Mucosa of rectum (tissue), 2 donors: ENCODE data around the gene KRTAP19-7.

Source experiments
- H3K27ac ChIP-seq, 2 donors: one replicate each; pipeline ENCODE4 v1.7.0; 2013; ENCODE audit warnings: inconsistent platforms in 2 of 2, low read depth in 2 of 2, low read length in 2 of 2
- H3K27me3 ChIP-seq, 2 donors: one replicate each; pipeline ENCODE4 v1.7.0; 2013; ENCODE audit warnings: low read length in 2 of 2; ENCODE audit not compliant: control insufficient read depth in 2 of 2, insufficient read depth in 2 of 2
- H3K36me3 ChIP-seq, 2 donors: one replicate each; pipeline ENCODE4 v1.7.0; 2013; ENCODE audit warnings: low read length in 2 of 2; ENCODE audit not compliant: control insufficient read depth in 2 of 2, insufficient read depth in 2 of 2
- H3K4me1 ChIP-seq, 2 donors: one replicate each; pipeline ENCODE4 v1.7.0; 2013; ENCODE audit warnings: low read length in 2 of 2, mild to moderate bottlenecking in 1 of 2; ENCODE audit not compliant: control insufficient read depth in 2 of 2, insufficient read depth in 2 of 2
- H3K4me3 ChIP-seq, 2 donors: one replicate each; pipeline ENCODE4 v1.7.0; 2013; ENCODE audit warnings: low read length in 2 of 2
- H3K9ac ChIP-seq, 2 donors: one replicate each; pipeline ENCODE4 v1.7.0; 2013; ENCODE audit warnings: low read length in 2 of 2, low read depth in 1 of 2, mild to moderate bottlenecking in 1 of 2
- H3K9me3 ChIP-seq, 2 donors: one replicate each; pipeline ENCODE4 v1.7.0; 2013; ENCODE audit warnings: low read length in 2 of 2; ENCODE audit not compliant: control insufficient read depth in 2 of 2
- donor health status: healthy.
- donor health status: Normal muscosa, but diverticular disease.

The KRTAP19-7 gene, protein sequence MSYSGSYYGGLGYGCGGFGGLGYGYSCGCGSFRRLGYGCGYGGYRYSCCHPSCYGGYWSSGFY

DNA sequence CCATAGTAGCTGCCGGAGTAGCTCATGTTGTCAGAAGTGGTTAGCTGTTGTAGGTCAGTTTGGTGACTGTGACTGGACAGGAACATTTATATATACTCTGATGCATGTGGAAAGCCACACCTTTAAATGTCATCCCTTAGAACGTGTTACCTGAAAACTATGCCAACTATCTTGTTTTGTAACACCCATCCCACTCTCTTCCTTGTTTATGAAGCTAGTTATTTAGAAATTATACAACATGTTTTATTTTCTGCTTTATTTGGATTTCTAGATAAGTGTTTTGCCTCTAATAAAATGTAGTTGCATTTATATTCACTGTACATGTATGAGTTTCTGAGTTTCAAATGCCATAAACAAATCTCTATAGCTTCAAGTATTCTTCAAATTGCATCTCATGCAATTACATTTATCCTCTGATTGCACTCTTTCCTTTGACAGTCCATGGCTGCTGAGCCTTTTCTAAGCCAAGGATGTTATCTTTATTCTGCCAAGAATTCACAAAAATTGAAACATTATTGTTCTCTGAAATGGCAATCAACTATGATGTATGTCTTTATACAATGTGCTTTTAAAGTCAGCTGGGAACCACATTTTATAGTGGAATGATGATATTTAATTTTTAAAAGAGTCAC, at the start of gene KRTAP19-7:
Gene KRTAP19-7, minus strand, starts transcription at position 51 of the 632 bp plus-strand sequence. Its CDS starts 25 bp downstream, at position 26.
- Histone ChIP-seq H3K36me3 (no peaks in the 10 kb centered on the region), H3K9me3 (no peaks in the 10 kb centered on the region), H3K4me3 (no peak within 1 kb of the TSS), H3K27ac (no peak within 1 kb of the TSS), H3K4me1 (no peaks in the 10 kb centered on the region), H3K27me3 (no peaks in the 10 kb centered on the region), H3K9ac (no peak within 1 kb of the TSS)

DNA sequence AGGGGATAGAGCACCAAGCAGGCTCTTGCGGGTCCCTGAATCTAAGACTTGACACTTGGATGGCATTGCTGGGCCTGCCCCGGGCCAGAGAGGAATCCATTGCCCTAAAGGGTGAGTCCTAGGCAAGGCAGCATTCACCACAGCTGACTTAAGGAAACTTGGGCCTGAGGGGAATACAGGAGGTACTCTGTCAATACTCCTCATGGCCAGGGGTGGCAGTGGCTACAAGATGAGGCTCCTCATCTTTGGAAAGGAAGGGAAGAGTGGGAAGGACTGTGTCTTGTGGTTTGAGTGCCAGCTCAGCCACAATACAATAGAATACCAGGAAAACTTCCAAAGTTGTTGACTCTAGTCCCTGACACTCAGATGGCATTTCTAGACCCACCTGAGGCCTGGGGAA, 44.9 kb upstream of the KRTAP19-7 start:
- no peak overlapping the region for H3K27ac ChIP-seq
- no peak overlapping the region for H3K9ac ChIP-seq
- H3K9me3 ChIP-seq: peaks cover 3 to 6% of the 10 kb centered on the region in 2 donors
- no peak overlapping the region for H3K4me3 ChIP-seq
- H3K4me1 ChIP-seq: no peaks in the 10 kb centered on the region
- H3K36me3 ChIP-seq: no peaks in the 10 kb centered on the region
- no peaks in the 10 kb centered on the region for H3K27me3 ChIP-seq

DNA sequence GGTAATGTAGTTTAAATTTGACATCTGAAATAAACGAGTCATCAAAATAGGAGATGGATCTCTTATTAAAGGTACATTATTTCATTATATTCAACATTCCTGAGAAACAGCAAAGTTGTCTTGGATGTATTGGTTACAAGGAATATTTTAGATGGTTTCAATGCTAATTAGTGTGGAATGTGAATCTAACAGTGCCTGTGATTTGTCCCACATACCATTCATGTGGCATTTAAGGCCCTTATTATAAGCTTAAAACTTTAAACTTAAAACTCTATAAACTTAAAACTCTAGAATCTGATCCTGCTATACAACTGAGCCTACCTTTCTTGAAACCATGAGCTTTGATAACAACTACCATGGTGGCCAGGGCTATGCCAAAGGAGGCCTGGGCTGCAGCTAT, 39.7 kb upstream of the KRTAP19-7 start, which contains the start of gene KRTAP22-1:
Gene KRTAP22-1, plus strand, starts transcription at position 301 of the 400 bp plus-strand sequence.
- no peaks in the 10 kb centered on the region for H3K4me1 ChIP-seq

DNA sequence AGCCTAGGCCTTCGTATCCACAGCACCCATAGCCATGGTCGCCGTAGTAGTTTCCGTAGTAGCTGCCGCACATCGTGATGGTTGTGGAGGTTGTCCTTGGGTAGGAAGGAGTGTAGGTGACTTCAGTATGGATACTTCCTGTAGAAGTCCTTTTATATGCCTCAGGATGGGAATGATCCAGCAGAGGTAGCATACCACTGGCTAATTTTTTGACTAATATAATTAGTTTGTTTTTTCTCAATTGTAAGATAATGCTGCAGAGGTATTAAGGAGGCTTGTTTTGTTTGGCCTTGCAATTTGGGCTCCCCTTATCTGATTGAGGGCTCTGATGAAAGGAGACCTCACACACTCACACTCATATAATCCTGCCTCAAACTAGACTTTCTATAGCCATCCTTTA, 37.7 kb upstream of the KRTAP19-7 start, which contains the start of gene KRTAP6-2:
Gene KRTAP6-2, minus strand, starts transcription at position 101 of the 400 bp plus-strand sequence. Its CDS starts 28 bp downstream, at position 73.
- Histone ChIP-seq H3K27me3 (no peaks in the 10 kb centered on the region), H3K4me1 (no peaks in the 10 kb centered on the region), H3K27ac (no peak within 1 kb of the TSS), H3K36me3 (no peaks in the 10 kb centered on the region), H3K9me3 (peaks cover 6 to 7% of the 10 kb centered on the region in 2 donors), H3K4me3 (no peak within 1 kb of the TSS), H3K9ac (no peak within 1 kb of the TSS)

More for the DNA sequence above, 39.7 kb upstream of the KRTAP19-7 start, which contains the start of gene KRTAP22-1:
- no peak within 1 kb of the TSS for H3K4me3 ChIP-seq
- H3K9ac ChIP-seq: no peak within 1 kb of the TSS
- H3K36me3 ChIP-seq: no peaks in the 10 kb centered on the region
- H3K9me3 ChIP-seq: peaks cover 9% of the 10 kb centered on the region in 2 donors
- H3K27ac ChIP-seq: no peak within 1 kb of the TSS
- H3K27me3 ChIP-seq: no peaks in the 10 kb centered on the region

DNA sequence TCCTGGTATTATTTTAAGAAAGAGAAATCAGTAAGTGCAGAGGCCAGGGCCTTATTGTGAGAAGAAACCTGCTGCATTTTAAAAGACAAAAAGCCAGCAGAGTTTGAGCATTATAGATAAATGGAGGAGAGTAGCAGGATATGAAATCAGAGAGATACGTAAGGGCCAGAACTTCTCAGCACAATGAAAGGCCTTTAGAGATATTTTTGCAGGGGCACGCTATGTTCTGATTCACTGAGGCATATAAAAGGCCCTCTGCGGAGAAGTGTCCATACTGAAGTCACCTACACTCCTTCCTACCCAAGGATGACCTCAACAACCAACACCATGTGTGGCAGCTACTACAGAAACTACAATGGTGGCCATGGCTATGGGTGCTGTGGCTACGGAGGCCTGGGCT, 31.0 kb upstream of the KRTAP19-7 start, which contains the start of gene KRTAP6-3:
Gene KRTAP6-3, plus strand, starts transcription at position 301 of the 400 bp plus-strand sequence. Its CDS starts 6 bp downstream, at position 307.
- no peaks in the 10 kb centered on the region for H3K27me3 ChIP-seq
- no peak within 1 kb of the TSS for H3K4me3 ChIP-seq
- no peaks in the 10 kb centered on the region for H3K4me1 ChIP-seq
- H3K9ac ChIP-seq: no peak within 1 kb of the TSS
- no peak within 1 kb of the TSS for H3K27ac ChIP-seq
- H3K36me3 ChIP-seq: no peaks in the 10 kb centered on the region
- peaks cover 5 to 7% of the 10 kb centered on the region in 2 donors for H3K9me3 ChIP-seq

DNA sequence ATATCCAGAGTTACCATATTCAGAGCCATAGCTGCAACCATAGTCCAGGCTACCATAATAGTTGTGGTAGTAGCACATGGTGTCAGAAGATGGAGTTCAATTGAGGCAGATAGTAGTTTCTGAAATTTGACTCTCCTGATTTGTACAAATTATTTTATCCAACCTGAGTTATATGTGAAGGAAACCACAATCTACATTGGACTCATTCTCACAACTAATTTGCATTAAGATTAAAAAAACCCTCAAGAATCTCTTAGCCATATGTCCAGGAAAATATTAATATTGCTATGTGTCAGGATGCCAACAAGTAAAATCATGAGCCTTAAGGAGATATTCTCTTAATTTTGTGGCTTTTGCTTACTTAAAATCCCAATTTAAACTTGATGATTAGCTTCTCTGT, 29.2 kb upstream of the KRTAP19-7 start, which contains the start of gene KRTAP22-2:
Gene KRTAP22-2, minus strand, starts transcription at position 101 of the 400 bp plus-strand sequence.
- no peaks in the 10 kb centered on the region for H3K27me3 ChIP-seq
- H3K4me3 ChIP-seq: no peak within 1 kb of the TSS
- H3K9me3 ChIP-seq: peaks cover 5% of the 10 kb centered on the region in 2 donors
- H3K36me3 ChIP-seq: no peaks in the 10 kb centered on the region
- no peak within 1 kb of the TSS for H3K27ac ChIP-seq
- H3K4me1 ChIP-seq: no peaks in the 10 kb centered on the region
- H3K9ac ChIP-seq: no peak within 1 kb of the TSS

DNA sequence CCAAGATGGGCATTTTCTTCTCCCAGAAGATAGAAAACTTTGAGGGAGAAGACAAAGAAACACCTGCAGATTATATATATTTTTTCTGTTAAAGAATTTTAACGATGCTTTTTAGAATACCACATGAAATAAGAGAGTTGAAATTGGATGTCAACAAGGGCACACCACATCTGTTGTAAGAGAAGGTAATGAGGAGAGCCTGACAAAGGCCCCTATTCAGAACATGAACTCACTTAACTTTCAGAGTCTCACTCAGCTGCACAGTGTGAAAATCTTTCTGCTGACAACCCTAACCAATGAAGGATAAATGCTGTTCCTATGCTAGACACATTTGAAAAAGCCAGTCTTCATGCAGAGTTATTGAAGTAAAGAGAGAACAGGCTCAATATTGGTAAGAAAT, 21.8 kb upstream of the KRTAP19-7 start:
- H3K9me3 ChIP-seq: no peaks in the 10 kb centered on the region
- H3K4me3 ChIP-seq: no peak overlapping the region
- H3K36me3 ChIP-seq: no peaks in the 10 kb centered on the region
- no peaks in the 10 kb centered on the region for H3K4me1 ChIP-seq
- H3K27ac ChIP-seq: no peak overlapping the region
- no peaks in the 10 kb centered on the region for H3K27me3 ChIP-seq
- H3K9ac ChIP-seq: no peak overlapping the region

DNA sequence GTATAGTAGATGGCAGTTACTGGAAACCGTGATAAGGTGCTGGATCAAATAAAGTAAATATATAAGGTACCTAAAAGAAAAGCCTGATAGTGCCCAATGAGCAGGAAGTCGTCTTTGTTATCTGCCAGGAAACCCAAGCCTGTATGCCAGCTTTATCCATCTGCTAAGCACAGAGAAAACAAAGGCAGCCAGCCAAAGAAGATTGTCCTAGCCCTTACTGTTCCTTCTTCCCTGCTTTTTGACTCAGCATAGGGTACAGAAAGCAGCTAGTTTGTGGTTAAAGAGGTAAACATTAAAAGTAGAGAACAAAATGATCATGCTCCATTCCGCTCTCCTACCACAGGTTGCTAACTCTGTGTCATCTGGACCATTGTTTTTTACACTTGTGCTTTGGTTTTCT, 19.0 kb upstream of the KRTAP19-7 start:
- Histone ChIP-seq H3K27ac (no peak overlapping the region), H3K27me3 (no peaks in the 10 kb centered on the region)

DNA sequence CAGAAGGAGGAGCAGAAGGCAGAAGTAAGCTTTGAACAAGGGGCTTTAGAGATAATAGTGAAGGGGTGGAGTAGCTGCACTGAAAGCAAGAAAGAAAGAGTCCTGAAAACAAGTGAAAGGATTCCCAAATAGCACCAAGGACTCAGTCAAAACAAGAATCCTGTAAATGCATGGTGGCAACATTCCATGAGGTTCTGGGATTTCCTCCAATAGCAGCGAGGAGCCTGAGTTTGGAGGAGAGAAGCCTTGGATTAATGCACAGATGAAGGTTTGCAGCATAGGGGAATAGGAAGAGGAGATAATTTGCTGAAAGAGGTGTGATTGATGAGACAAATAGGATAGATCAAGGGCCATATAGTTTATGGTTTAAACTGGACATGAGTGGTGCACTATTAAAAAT, 18.2 kb upstream of the KRTAP19-7 start:
- no peak overlapping the region for H3K27ac ChIP-seq
- no peaks in the 10 kb centered on the region for H3K4me1 ChIP-seq
- no peaks in the 10 kb centered on the region for H3K27me3 ChIP-seq
- no peak overlapping the region for H3K4me3 ChIP-seq
- H3K9me3 ChIP-seq: no peaks in the 10 kb centered on the region
- H3K9ac ChIP-seq: no peak overlapping the region
- no peaks in the 10 kb centered on the region for H3K36me3 ChIP-seq

More for the DNA sequence above, 19.0 kb upstream of the KRTAP19-7 start:
- no peaks in the 10 kb centered on the region for H3K36me3 ChIP-seq
- H3K9me3 ChIP-seq: no peaks in the 10 kb centered on the region
- H3K9ac ChIP-seq: no peak overlapping the region
- no peak overlapping the region for H3K4me3 ChIP-seq
- H3K4me1 ChIP-seq: no peaks in the 10 kb centered on the region

DNA sequence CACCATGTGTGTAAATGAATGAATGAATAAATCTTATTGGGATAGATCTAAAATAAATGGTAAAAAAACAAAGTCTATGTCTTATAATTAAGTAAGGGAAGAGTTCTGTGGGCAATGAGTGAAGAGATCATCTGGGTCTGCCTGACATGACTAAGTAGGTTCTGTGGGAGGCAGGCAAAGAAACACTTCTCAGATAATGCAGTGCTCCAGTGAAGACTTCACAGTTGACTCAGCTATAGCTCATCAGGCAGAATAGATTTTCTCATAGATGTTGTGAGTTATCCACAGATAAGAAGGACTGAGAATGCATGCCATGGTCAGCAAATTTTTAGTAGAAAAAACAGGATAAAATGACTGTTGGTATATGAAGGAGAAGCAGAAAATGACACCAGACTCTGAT, 16.7 kb upstream of the KRTAP19-7 start:
- H3K9ac ChIP-seq: no peak overlapping the region
- no peaks in the 10 kb centered on the region for H3K4me1 ChIP-seq
- no peak overlapping the region for H3K27ac ChIP-seq
- no peaks in the 10 kb centered on the region for H3K9me3 ChIP-seq
- H3K4me3 ChIP-seq: no peak overlapping the region
- H3K27me3 ChIP-seq: no peaks in the 10 kb centered on the region
- H3K36me3 ChIP-seq: no peaks in the 10 kb centered on the region
